HFFc6 (cell line): ENCODE measurements around the gene TAF4. TPM values are rescaled to one million over a fixed set of nuclear protein-coding genes. Genes with fewer than 3 reads are reported as not detected.
"Not testable (repeated sequence)": the region's sequence is repeated elsewhere in the genome, so short reads cannot be mapped to it uniquely, and the experiment has no call there.

Experiments
- DNase-seq: peaks from one replicate; pipeline ENCODE4 v3.0.0-alpha.2; 2018
- H3K27ac Mint-ChIP-seq: 2 replicates; pipeline ENCODE4 v1.8.0; 2020; ENCODE audit warnings: mild to moderate bottlenecking, mixed read lengths
- H3K27me3 Mint-ChIP-seq: 2 replicates; pipeline ENCODE4 v1.8.0; 2021; ENCODE audit warnings: mild to moderate bottlenecking, moderate library complexity, mixed read lengths; ENCODE audit not compliant: insufficient read depth
- H3K36me3 Mint-ChIP-seq: 2 replicates; pipeline ENCODE4 v1.8.0; 2021; ENCODE audit warnings: low read depth, mixed read lengths
- H3K4me1 Mint-ChIP-seq: 2 replicates; pipeline ENCODE4 v1.8.0; 2020; ENCODE audit warnings: low read depth, mixed read lengths
- H3K4me3 Mint-ChIP-seq: 2 replicates; pipeline ENCODE4 v1.8.0; 2020; ENCODE audit warnings: mild to moderate bottlenecking, moderate library complexity, mixed read lengths
- H3K9me3 Mint-ChIP-seq: 2 replicates; pipeline ENCODE4 v1.8.0; 2020; ENCODE audit warnings: mild to moderate bottlenecking, mixed read lengths
- total RNA-seq, 6 experiments: library from RNA; stranded (reverse); fragmentation: NEBNext Ultra II Directional; extraction: Animal tissue kit (Norgen Biotek cat#: 25700); gene quantifications; 2 replicates in 1 of 6; 3 replicates in 5 of 6; pipeline ENCODE4 v1.2.3, GENCODE V29; 2021
- TF ChIP-seq, protein P1 (sequence below): fragments of 200-600 bp; sonication (generic); IDR thresholded peaks from 2 replicates; pipeline ENCODE4 v1.5.0; 2021; ENCODE audit warnings: antibody characterized with exemption, mild to moderate bottlenecking

Gene TAF4
- total RNA-seq, 6 experiments from 2014 or later = 9.4 to 11.7 (median 9.9) TPM

- Mint-ChIP-seq H3K27ac (no peak overlapping the region), H3K27me3 (peaks cover 11% of the 10 kb centered on the region), H3K4me3 (no peak overlapping the region), H3K9me3 (peaks cover 12% of the 10 kb centered on the region), H3K36me3 (no peaks in the 10 kb centered on the region), H3K4me1 (no peaks in the 10 kb centered on the region)
- TF ChIP-seq, protein P1, sequence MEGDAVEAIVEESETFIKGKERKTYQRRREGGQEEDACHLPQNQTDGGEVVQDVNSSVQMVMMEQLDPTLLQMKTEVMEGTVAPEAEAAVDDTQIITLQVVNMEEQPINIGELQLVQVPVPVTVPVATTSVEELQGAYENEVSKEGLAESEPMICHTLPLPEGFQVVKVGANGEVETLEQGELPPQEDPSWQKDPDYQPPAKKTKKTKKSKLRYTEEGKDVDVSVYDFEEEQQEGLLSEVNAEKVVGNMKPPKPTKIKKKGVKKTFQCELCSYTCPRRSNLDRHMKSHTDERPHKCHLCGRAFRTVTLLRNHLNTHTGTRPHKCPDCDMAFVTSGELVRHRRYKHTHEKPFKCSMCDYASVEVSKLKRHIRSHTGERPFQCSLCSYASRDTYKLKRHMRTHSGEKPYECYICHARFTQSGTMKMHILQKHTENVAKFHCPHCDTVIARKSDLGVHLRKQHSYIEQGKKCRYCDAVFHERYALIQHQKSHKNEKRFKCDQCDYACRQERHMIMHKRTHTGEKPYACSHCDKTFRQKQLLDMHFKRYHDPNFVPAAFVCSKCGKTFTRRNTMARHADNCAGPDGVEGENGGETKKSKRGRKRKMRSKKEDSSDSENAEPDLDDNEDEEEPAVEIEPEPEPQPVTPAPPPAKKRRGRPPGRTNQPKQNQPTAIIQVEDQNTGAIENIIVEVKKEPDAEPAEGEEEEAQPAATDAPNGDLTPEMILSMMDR = no peak
- no peak for DNase-seq
Observed at GRCh38 chr20:62085206-62085605, 19.5 kb upstream of the TAF4 start.

- not testable (repeated sequence) for H3K4me3 Mint-ChIP-seq, DNase-seq, H3K36me3 Mint-ChIP-seq, H3K4me1 Mint-ChIP-seq, H3K27ac Mint-ChIP-seq
- Mint-ChIP-seq H3K27me3 (peaks cover 12% of the 10 kb centered on the region), H3K9me3 (peaks cover 15% of the 10 kb centered on the region)
Observed at GRCh38 chr20:62084224-62084623, 18.5 kb upstream of the TAF4 start.

GRCh38 chr20:62083312-62083711 is 17.6 kb upstream of the TAF4 start:
- Mint-ChIP-seq H3K27me3 (peaks cover 12% of the 10 kb centered on the region), H3K4me1 (no peaks in the 10 kb centered on the region), H3K9me3 (peaks cover 22% of the 10 kb centered on the region), H3K4me3 (no peak overlapping the region), H3K27ac (no peak overlapping the region), H3K36me3 (no peaks in the 10 kb centered on the region)
- TF ChIP-seq, protein P1 = no peak
- no peak for DNase-seq

- no peaks in the 10 kb centered on the region for H3K4me1 Mint-ChIP-seq
- TF ChIP-seq, protein P1 = no peak
- no peak for DNase-seq
- H3K9me3 Mint-ChIP-seq = peaks cover 28% of the 10 kb centered on the region
- no peak overlapping the region for H3K27ac Mint-ChIP-seq
- H3K27me3 Mint-ChIP-seq = peaks cover 18% of the 10 kb centered on the region
- H3K4me3 Mint-ChIP-seq = no peak overlapping the region
- peaks cover 11% of the 10 kb centered on the region for H3K36me3 Mint-ChIP-seq
Observed at GRCh38 chr20:62080249-62080990, 14.7 kb upstream of the TAF4 start.

DNA sequence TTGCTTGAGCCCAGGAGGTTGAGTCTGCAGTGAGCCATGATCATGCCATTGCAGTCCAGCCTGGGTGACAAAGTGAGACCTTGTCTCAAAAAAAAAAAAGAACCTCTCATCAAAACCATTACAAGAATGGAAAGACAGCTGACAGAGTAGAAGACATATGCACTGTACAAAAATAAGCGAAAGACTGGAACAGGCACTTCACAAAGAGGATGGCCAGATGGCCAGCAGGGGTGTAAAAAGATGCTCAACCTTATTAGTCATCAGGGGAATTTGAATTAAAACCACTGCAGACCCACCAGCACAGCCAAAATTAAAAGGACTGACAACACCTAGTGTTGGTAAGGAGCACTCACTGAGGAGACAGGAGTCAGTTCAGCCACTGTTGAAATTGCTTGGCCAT is 13.5 kb upstream of the TAF4 start:
- H3K27ac Mint-ChIP-seq = no peak overlapping the region
- H3K9me3 Mint-ChIP-seq = peaks cover 33% of the 10 kb centered on the region
- peaks cover 19% of the 10 kb centered on the region for H3K36me3 Mint-ChIP-seq
- no peak for DNase-seq
- TF ChIP-seq, protein P1 = no peak
- H3K27me3 Mint-ChIP-seq = peaks cover 17% of the 10 kb centered on the region
- H3K4me1 Mint-ChIP-seq = no peaks in the 10 kb centered on the region
- no peak overlapping the region for H3K4me3 Mint-ChIP-seq

DNA sequence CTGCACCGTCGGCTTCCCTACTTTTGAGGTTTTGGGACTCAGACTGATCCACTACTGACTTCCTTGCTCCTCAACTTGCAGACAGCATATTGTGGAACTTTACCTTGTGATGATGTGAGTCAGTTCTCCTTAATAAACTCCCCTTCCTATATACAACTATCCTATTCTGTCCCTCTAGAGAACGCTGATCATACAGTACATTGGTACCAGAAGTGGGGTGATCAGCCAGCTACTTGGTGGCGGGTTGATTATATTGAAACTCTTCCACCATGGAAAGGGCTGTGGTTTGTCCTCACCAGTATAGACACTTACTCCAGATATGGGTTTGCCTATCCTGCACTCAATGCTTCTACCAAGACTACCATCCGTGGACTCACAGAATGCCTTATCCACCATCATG is 7.6 kb upstream of the TAF4 start:
- Mint-ChIP-seq H3K4me1 (peaks cover 12% of the 10 kb centered on the region), H3K9me3 (peaks cover 38% of the 10 kb centered on the region), H3K4me3 (no peak overlapping the region), H3K27ac (no peak overlapping the region), H3K36me3 (peaks cover 33% of the 10 kb centered on the region), H3K27me3 (peaks cover 9% of the 10 kb centered on the region)
- no peak for DNase-seq
- TF ChIP-seq, protein P1 = no peak

- H3K4me3 Mint-ChIP-seq, H3K27me3 Mint-ChIP-seq, H3K27ac Mint-ChIP-seq, DNase-seq: not testable (repeated sequence)
- peaks cover 17% of the 10 kb centered on the region for H3K4me1 Mint-ChIP-seq
- H3K9me3 Mint-ChIP-seq = peaks cover 38% of the 10 kb centered on the region
- H3K36me3 Mint-ChIP-seq = peaks cover 29% of the 10 kb centered on the region
Observed at GRCh38 chr20:62071669-62072430, 6.2 kb upstream of the TAF4 start.
